Retinal pigment epithelial cell (primary cell): ENCODE data around the gene OSBPL9.
"Not testable (repeated sequence)": the region's sequence is repeated elsewhere in the genome, so short reads cannot be mapped to it uniquely, and the experiment has no call there.

Experiments
- DNase-seq: peaks from one replicate; pipeline ENCODE4 v3.0.0-alpha.2; 2010; ENCODE audit warnings: low read depth
- H3K4me3 ChIP-seq: 2 replicates; pipeline ENCODE4 v1.5.1; 2011; ENCODE audit warnings: mild to moderate bottlenecking, low read length, control low read depth, moderate library complexity
- TF ChIP-seq, protein P1 (sequence below): conservative IDR thresholded peaks from 2 replicates; pipeline ENCODE4 v1.5.1; 2011; ENCODE audit warnings: low read depth, low read length, control low read depth, inconsistent platforms

OSBPL9 gene

DNA sequence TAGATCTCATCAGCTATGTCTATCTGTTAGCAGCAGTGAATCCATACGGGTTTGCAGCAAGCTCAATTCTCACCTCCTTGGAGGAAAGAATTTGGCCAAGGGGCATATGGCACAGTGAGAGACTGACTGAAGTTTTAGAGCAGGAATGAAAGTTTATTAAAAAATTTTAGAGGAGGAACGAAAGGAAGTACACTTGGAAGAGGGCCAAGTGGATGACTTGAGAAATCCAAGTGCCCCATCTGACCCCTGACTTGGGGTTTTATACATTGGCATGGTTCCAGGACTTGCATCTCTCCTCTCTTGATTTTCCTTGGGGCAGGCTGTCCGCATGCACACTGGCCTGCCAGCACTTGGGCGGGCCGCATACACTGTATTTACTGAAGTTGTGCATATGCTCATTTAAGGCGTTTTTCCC, 9.2 kb upstream of the OSBPL9 start:
- no peak for DNase-seq
- no peak overlapping the region for H3K4me3 ChIP-seq
- TF ChIP-seq, protein P1, sequence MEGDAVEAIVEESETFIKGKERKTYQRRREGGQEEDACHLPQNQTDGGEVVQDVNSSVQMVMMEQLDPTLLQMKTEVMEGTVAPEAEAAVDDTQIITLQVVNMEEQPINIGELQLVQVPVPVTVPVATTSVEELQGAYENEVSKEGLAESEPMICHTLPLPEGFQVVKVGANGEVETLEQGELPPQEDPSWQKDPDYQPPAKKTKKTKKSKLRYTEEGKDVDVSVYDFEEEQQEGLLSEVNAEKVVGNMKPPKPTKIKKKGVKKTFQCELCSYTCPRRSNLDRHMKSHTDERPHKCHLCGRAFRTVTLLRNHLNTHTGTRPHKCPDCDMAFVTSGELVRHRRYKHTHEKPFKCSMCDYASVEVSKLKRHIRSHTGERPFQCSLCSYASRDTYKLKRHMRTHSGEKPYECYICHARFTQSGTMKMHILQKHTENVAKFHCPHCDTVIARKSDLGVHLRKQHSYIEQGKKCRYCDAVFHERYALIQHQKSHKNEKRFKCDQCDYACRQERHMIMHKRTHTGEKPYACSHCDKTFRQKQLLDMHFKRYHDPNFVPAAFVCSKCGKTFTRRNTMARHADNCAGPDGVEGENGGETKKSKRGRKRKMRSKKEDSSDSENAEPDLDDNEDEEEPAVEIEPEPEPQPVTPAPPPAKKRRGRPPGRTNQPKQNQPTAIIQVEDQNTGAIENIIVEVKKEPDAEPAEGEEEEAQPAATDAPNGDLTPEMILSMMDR: no peak

DNA sequence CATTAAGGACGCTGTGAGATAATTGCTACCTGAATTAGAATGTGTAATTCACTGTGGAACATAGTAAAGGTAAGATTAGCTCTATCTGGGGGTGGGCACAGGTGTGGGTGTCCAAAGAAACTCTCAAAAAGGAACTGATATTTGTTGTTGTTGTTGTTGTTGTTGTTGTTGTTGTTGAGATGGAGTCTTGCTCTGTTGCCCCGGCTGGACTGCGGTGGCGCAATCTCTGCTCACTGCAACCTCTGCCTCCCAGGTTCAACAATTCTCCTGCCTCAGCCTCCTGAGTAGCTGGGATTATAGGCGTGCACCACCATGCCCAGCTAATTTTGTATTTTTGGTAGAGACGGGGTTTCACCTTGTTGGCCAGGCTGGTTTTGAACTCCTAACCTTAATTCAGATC, 6.8 kb upstream of the OSBPL9 start:
- not testable (repeated sequence) for H3K4me3 ChIP-seq, DNase-seq

GRCh38 chr1:51610637-51611036, 6.3 kb upstream of the OSBPL9 start:
- TF ChIP-seq, protein P1: no peak
- no peak for DNase-seq
- no peak overlapping the region for H3K4me3 ChIP-seq

GRCh38 chr1:51612447-51612961, 4.4 kb upstream of the OSBPL9 start:
- TF ChIP-seq, protein P1: no peak
- DNase-seq: peak; percentile 61
- H3K4me3 ChIP-seq: no peak overlapping the region

DNA sequence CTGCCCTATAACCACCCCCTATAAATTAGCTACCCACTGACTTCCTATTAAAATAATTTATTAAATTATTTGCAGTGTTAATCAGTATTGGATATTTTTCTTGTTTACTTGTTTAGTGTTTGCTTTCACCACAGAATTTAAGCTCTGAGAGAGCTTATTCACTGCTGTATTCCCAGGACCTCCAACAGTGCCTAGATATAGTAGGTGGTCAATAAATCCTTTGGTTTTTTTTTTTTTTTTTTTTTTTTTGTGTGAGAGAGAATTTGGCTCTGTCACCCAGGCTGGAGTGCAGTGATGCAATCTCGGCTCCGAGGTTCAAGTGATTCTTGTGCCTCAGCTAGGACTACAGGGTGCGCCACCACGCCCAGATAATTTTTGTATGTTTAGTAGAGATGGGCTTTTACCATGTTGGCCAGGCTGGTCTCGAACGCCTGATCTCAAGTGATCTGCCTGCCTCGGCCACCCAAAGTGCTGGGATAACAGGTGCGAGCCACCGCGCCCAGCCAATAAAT, 1.1 kb upstream of the OSBPL9 start:
- H3K4me3 ChIP-seq: no peak overlapping the region
- TF ChIP-seq, protein P1: no peak
- DNase-seq: no peak

- no peak for DNase-seq
- H3K4me3 ChIP-seq: peak overlapping the region; percentile 95
- TF ChIP-seq, protein P1: no peak
These were observed 402 bp upstream of the OSBPL9 start for GRCh38 chr1:51616490-51616889.

GRCh38 chr1:51618715-51619114, 1.8 kb downstream of the OSBPL9 start:
- TF ChIP-seq, protein P1: no peak
- H3K4me3 ChIP-seq: no peak overlapping the region
- no peak for DNase-seq
